Left lung (tissue), 10 donors: ENCODE measurements around the gene SLC9A3. TPM values are rescaled to one million over a fixed set of nuclear protein-coding genes. Genes with fewer than 3 reads are reported as not detected.

Experiments
- ATAC-seq: fragments of 200-7000 bp; cut with Tn5 transposase; one replicate; pipeline ENCODE4 v1.9.1; 2020; ENCODE audit warnings: moderate library complexity
- DNase-seq, 4 donors: peaks; one replicate each; pipeline ENCODE4 v3.0.0-alpha.2; 2013 to 2020
- H3K27ac ChIP-seq, 2 donors: fragments of 200-600 bp; sonication (generic) in 1 of 2; one replicate each; pipeline versions ENCODE4 v1.5.0 to v1.8.0; 2020 to 2021
- H3K27me3 ChIP-seq, 2 donors: fragments of 200-600 bp; sonication (generic) in 1 of 2; one replicate each; pipeline versions ENCODE4 v1.5.0 to v1.8.0; 2020 to 2021
- H3K36me3 ChIP-seq, 2 donors: fragments of 200-600 bp; sonication (generic) in 1 of 2; one replicate each; pipeline versions ENCODE4 v1.5.0 to v1.8.0; 2020 to 2021
- H3K4me1 ChIP-seq, 2 donors: fragments of 200-600 bp; one replicate each; pipeline ENCODE4 v1.8.0; 2021
- H3K4me3 ChIP-seq, 2 donors: fragments of 200-600 bp; sonication (generic) in 1 of 2; one replicate each; pipeline versions ENCODE4 v1.5.0 to v1.8.0; 2020 to 2021; ENCODE audit warnings: mild to moderate bottlenecking in 1 of 2
- H3K9me3 ChIP-seq, 2 donors: fragments of 200-600 bp; sonication (generic) in 1 of 2; one replicate each; pipeline versions ENCODE4 v1.5.0 to v1.8.0; 2020 to 2021
- CTCF ChIP-seq, 2 donors: fragments of 200-600 bp; sonication (generic) in 1 of 2; IDR thresholded peaks; one replicate each; pipeline versions ENCODE4 v1.5.0 to v1.8.0; 2021; ENCODE audit warnings: antibody characterized with exemption in 2 of 2
- intact Hi-C, 2 donors: fragments of 100-400 bp; cut with DNase I; formaldehyde crosslinking; loops; one replicate each; pipeline versions ENCODE4 v1.11.2 to v1.14.2; 2022
- polyA plus RNA-seq, 6 donors: library from polyadenylated mRNA; unstranded; fragments of 120-200 nt; gene quantifications; one replicate each; pipeline ENCODE4 v1.2.1, GENCODE V29; 2013; ENCODE audit not compliant: insufficient read length in 6 of 6
- total RNA-seq, 2 donors: library from RNA; stranded (reverse); fragmentation: NEBNext Ultra II Directional; extraction: Animal tissue kit (Norgen Biotek cat#: 25700); gene quantifications; one replicate each; pipeline ENCODE4 v1.2.1, GENCODE V29; 2021
- donor health status: DM: no; HTN: yes; CAD: no.
- donor health status: DM: no; HTN: no; CAD: no.

Gene SLC9A3
- total and polyA plus RNA-seq, 8 donors = 0.99 to 4.3 (median 2.9) TPM

- Histone ChIP-seq H3K27ac (no peak overlapping the region), H3K36me3 (peaks cover 0 to 13% of the 10 kb centered on the region in 2 donors), H3K27me3 (no peaks in the 10 kb centered on the region), H3K4me1 (peaks cover 0 to 33% of the 10 kb centered on the region in 2 donors), H3K9me3 (no peaks in the 10 kb centered on the region), H3K4me3 (peak overlapping the region; percentile 88 to 94)
- DNase-seq (no peak), ATAC-seq (no peak)
- no peak for TF ChIP-seq CTCF (IDR thresholded peaks at IDR 0.05)
- intact Hi-C loops = no loop called here
Measured at GRCh38 chr5:441996-442334, 82.3 kb downstream of the SLC9A3 start.

GRCh38 chr5:440401-441201, 83.6 kb downstream of the SLC9A3 start:
- H3K9me3 ChIP-seq = no peaks in the 10 kb centered on the region
- DNase-seq (no peak), ATAC-seq (no peak)
- H3K27ac ChIP-seq = no peak overlapping the region
- H3K4me3 ChIP-seq = no peak overlapping the region
- intact Hi-C loops = no loop called here
- H3K27me3 ChIP-seq = no peaks in the 10 kb centered on the region
- TF ChIP-seq CTCF (IDR thresholded peaks at IDR 0.05) = no peak
- H3K36me3 ChIP-seq = peaks cover 0 to 1% of the 10 kb centered on the region in 2 donors
- peaks cover 0 to 29% of the 10 kb centered on the region in 2 donors for H3K4me1 ChIP-seq

- Histone ChIP-seq H3K27me3 (no peaks in the 10 kb centered on the region), H3K27ac (no peak overlapping the region), H3K4me1 (peaks cover 0 to 21% of the 10 kb centered on the region in 2 donors), H3K36me3 (no peaks in the 10 kb centered on the region), H3K4me3 (no peak overlapping the region), H3K9me3 (no peaks in the 10 kb centered on the region)
- ATAC-seq (no peak), DNase-seq (no peak)
- TF ChIP-seq CTCF (IDR thresholded peaks at IDR 0.05) = no peak
- intact Hi-C loops = no loop called here
Measured at GRCh38 chr5:439636-440035, 84.6 kb downstream of the SLC9A3 start.

GRCh38 chr5:439181-439580, 85.1 kb downstream of the SLC9A3 start:
- intact Hi-C loops = no loop called here
- ATAC-seq (no peak), DNase-seq (no peak)
- no peaks in the 10 kb centered on the region for H3K27me3 ChIP-seq
- peaks cover 0 to 17% of the 10 kb centered on the region in 2 donors for H3K4me1 ChIP-seq
- no peaks in the 10 kb centered on the region for H3K9me3 ChIP-seq
- no peak overlapping the region for H3K27ac ChIP-seq
- no peaks in the 10 kb centered on the region for H3K36me3 ChIP-seq
- TF ChIP-seq CTCF (IDR thresholded peaks at IDR 0.05) = no peak
- no peak overlapping the region for H3K4me3 ChIP-seq

- TF ChIP-seq CTCF (IDR thresholded peaks at IDR 0.05) = no peak
- Histone ChIP-seq H3K27ac (no peak overlapping the region), H3K4me1 (peaks cover 0 to 10% of the 10 kb centered on the region in 2 donors), H3K36me3 (no peaks in the 10 kb centered on the region), H3K27me3 (no peaks in the 10 kb centered on the region), H3K4me3 (no peak overlapping the region), H3K9me3 (no peaks in the 10 kb centered on the region)
- intact Hi-C loops = no loop called here
- no peak for DNase-seq
- no peak for ATAC-seq
Measured at GRCh38 chr5:438481-438981, 85.7 kb downstream of the SLC9A3 start.
